Suprapubic skin (tissue), 4 donors: ENCODE data around the gene KANSL3.

Experiments
- POLR2A ChIP-seq, 2 donors: fragments of 450-650 bp; IDR thresholded peaks; one replicate each; pipeline ENCODE4 v1.6.1; 2017; ENCODE audit warnings: antibody characterized with exemption in 2 of 2, mild to moderate bottlenecking in 2 of 2, moderate library complexity in 2 of 2
- POLR2AphosphoS5 ChIP-seq, 3 donors: sonication (generic); formaldehyde crosslinking; IDR thresholded peaks; one replicate each; pipeline ENCODE4 v1.6.1; 2017; ENCODE audit warnings: antibody characterized with exemption in 3 of 3

GRCh38 chr2:96547731-96548171, 90.4 kb downstream of the KANSL3 start:
- TF ChIP-seq POLR2A (IDR thresholded peaks at IDR 0.05) (no peak), POLR2AphosphoS5 (IDR thresholded peaks at IDR 0.05) (no peak)
